Endothelial cell of umbilical vein (primary cell): ENCODE measurements around the gene PTPRZ1. TPM values are rescaled to one million over a fixed set of nuclear protein-coding genes. Genes with fewer than 3 reads are reported as not detected.

Experiments
- BruUV-seq: library from RNA; stranded (reverse); fragments of 400-500 nt; replicated peaks from 2 replicates; lab custom pipeline; 2021; lab: Mats Ljungman, UMichigan
- CTCF ChIA-PET: fragments of 300-600, 350-600 bp; sonication (Branson Sonifier 250); formaldehyde crosslinking; loops from one replicate; lab custom pipeline; 2021; ENCODE audit warnings: antibody characterized with exemption, inconsistent platforms; lab: Charles Lee
- POLR2A ChIA-PET: fragments of 300-600, 350-600 bp; sonication (Branson Sonifier 250); formaldehyde crosslinking; loops from one replicate; lab custom pipeline; 2021; ENCODE audit warnings: antibody characterized with exemption, inconsistent platforms; lab: Charles Lee
- DNase-seq: peaks from one replicate; pipeline ENCODE4 v3.0.0-alpha.2; 2011; ENCODE audit warnings: low read depth, low spot score
- FAIRE-seq: peaks from 2 replicates; lab custom pipeline; 2011; peaks lifted over from hg19 to GRCh38; lab: Jason Lieb, UNC
- H2AFZ ChIP-seq: 2 replicates; pipeline ENCODE4 v1.6.0; 2012; ENCODE audit warnings: low read depth, low read length, control low read depth, inconsistent platforms
- H3K27ac ChIP-seq: 2 replicates; pipeline ENCODE4 v1.5.1; 2011; ENCODE audit warnings: low read depth, mild to moderate bottlenecking, control low read depth, low read length, moderate library complexity; ENCODE audit not compliant: insufficient read depth
- H3K27me3 ChIP-seq, 2 experiments: 2 replicates each; pipeline versions ENCODE4 v1.6.0 to v1.6.1; 2011; ENCODE audit warnings: low read length in 2 of 2, mixed read lengths in 1 of 2; ENCODE audit not compliant: control insufficient read depth in 2 of 2, insufficient read depth in 2 of 2
- H3K36me3 ChIP-seq, 2 experiments: 2 replicates in 1 of 2; 3 replicates in 1 of 2; pipeline ENCODE4 v1.5.1; 2011; ENCODE audit warnings: low read length in 2 of 2, mild to moderate bottlenecking in 1 of 2, moderate library complexity in 1 of 2; ENCODE audit not compliant: control insufficient read depth in 2 of 2, insufficient read depth in 2 of 2; ENCODE audit errors: extremely low read depth in 1 of 2
- H3K4me1 ChIP-seq: 3 replicates; pipeline ENCODE4 v1.5.1; 2011; ENCODE audit warnings: mild to moderate bottlenecking, low read length; ENCODE audit not compliant: control insufficient read depth, insufficient read depth; ENCODE audit errors: extremely low read depth
- H3K4me2 ChIP-seq: 2 replicates; pipeline ENCODE4 v1.6.1; 2011; ENCODE audit warnings: low read length, control low read depth, mixed read lengths; ENCODE audit not compliant: insufficient read depth
- H3K4me3 ChIP-seq, 3 experiments: fragments of 200-600 bp in 1 of 3; sonication (generic), shearing (Covaris generic) in 1 of 3; replicated peaks in 1 of 3; 2 replicates each; pipeline ENCODE4 v1.5.1; 2011 to 2016; ENCODE audit warnings: control low read depth in 3 of 3, low read length in 3 of 3, mild to moderate bottlenecking in 2 of 3, inconsistent platforms in 1 of 3, low read depth in 1 of 3, moderate library complexity in 1 of 3; ENCODE audit not compliant: insufficient read depth in 1 of 3
- H3K79me2 ChIP-seq: 2 replicates; pipeline ENCODE4 v1.6.0; 2012; ENCODE audit warnings: low read length, inconsistent platforms; ENCODE audit not compliant: control insufficient read depth, insufficient read depth
- H3K9ac ChIP-seq: replicated peaks from 2 replicates; pipeline ENCODE3; 2011; ENCODE audit warnings: low read length, control low read depth; ENCODE audit not compliant: insufficient read depth; ENCODE audit errors: extremely low read depth
- H3K9me1 ChIP-seq: replicated peaks from 3 replicates; pipeline ENCODE4 v1.6.0; 2011; ENCODE audit warnings: mild to moderate bottlenecking, low read length; ENCODE audit not compliant: control insufficient read depth, insufficient read depth; ENCODE audit errors: extremely low read depth
- H3K9me3 ChIP-seq: replicated peaks from 2 replicates; pipeline ENCODE4 v1.5.1; 2012; ENCODE audit warnings: low read length, inconsistent platforms; ENCODE audit not compliant: control insufficient read depth, insufficient read depth
- H4K20me1 ChIP-seq: replicated peaks from 2 replicates; pipeline ENCODE3; 2011; ENCODE audit warnings: mild to moderate bottlenecking, low read length; ENCODE audit not compliant: control insufficient read depth, insufficient read depth; ENCODE audit errors: extremely low read depth
- EZH2 ChIP-seq: IDR thresholded peaks from 2 replicates; pipeline ENCODE4 v1.6.1; 2012; ENCODE audit warnings: borderline replicate concordance, low read depth, mild to moderate bottlenecking, moderate library complexity, low read length, inconsistent platforms; ENCODE audit not compliant: severe bottlenecking
- FOS ChIP-seq: IDR thresholded peaks from 2 replicates; pipeline ENCODE4 v1.6.1; 2011; ENCODE audit warnings: mild to moderate bottlenecking, low read length, moderate library complexity, borderline replicate concordance; ENCODE audit not compliant: insufficient read depth
- GATA2 ChIP-seq: IDR thresholded peaks from 2 replicates; pipeline ENCODE4 v1.7.0; 2011; ENCODE audit warnings: low read depth, mild to moderate bottlenecking, moderate library complexity, mixed read lengths, low read length; ENCODE audit not compliant: insufficient read length, insufficient read depth
- MYC ChIP-seq: IDR thresholded peaks from one replicate; pipeline ENCODE4 v1.6.1; 2011; ENCODE audit warnings: mild to moderate bottlenecking, low read depth, low read length
- POLR2A ChIP-seq: IDR thresholded peaks from 2 replicates; pipeline ENCODE4 v1.6.1; 2012; ENCODE audit warnings: low read depth, mild to moderate bottlenecking, control low read depth, low read length
- POLR2AphosphoS5 ChIP-seq: IDR thresholded peaks from 2 replicates; pipeline ENCODE4 v1.6.1; 2012; ENCODE audit warnings: low read depth, mild to moderate bottlenecking, control low read depth, low read length, moderate library complexity; ENCODE audit not compliant: insufficient read depth
- dilution Hi-C: fragments of 300-500 bp; cut with MboI; formaldehyde crosslinking; loops from one replicate; pipeline ENCODE4 v1.15.0; 2019; ENCODE audit warnings: low sequenced_read_pairs; ENCODE audit not compliant: extremely low pct_ligation_motif_present
- intact Hi-C: fragments of 100-400 bp; cut with micrococcal nuclease; formaldehyde crosslinking; loops from one replicate; pipeline ENCODE4 v1.10.0; 2022
- polyA plus RNA-seq, 4 experiments: library from polyadenylated mRNA; depleted of rRNA in 3 of 4; stranded (reverse) in 3 of 4; unstranded in 1 of 4; fragments of >200 nt; gene quantifications; 2 replicates each; pipeline versions ENCODE4 v1.2.1 to v1.2.3, GENCODE V29; 2011 to 2012; ENCODE audit warnings: missing spikeins in 1 of 4
- total RNA-seq: library from RNA; stranded (reverse); gene quantifications from 2 replicates; pipeline ENCODE4 v1.2.3, GENCODE V29; 2021
- TF ChIP-seq, protein P1 (sequence below): IDR thresholded peaks from 2 replicates; pipeline ENCODE4 v1.6.1; 2011; ENCODE audit not compliant: insufficient read depth, insufficient read length
- TF ChIP-seq, protein P2 (sequence below), 2 donors: IDR thresholded peaks; 1 replicate in 1 of 2; 2 replicates in 1 of 2; pipeline ENCODE4 v1.5.1; 2011; ENCODE audit warnings: low read length in 2 of 2, mild to moderate bottlenecking in 2 of 2, moderate library complexity in 2 of 2, control low read depth in 1 of 2, inconsistent platforms in 1 of 2, low read depth in 1 of 2; ENCODE audit not compliant: insufficient read depth in 1 of 2; ENCODE audit errors: extremely low read depth in 1 of 2

Gene PTPRZ1
- total and polyA plus RNA-seq, 2 donors (not counting 3 experiments of a cell fraction or from before 2014, with no cell fraction given): 0.07 TPM; not detected in 1

DNA sequence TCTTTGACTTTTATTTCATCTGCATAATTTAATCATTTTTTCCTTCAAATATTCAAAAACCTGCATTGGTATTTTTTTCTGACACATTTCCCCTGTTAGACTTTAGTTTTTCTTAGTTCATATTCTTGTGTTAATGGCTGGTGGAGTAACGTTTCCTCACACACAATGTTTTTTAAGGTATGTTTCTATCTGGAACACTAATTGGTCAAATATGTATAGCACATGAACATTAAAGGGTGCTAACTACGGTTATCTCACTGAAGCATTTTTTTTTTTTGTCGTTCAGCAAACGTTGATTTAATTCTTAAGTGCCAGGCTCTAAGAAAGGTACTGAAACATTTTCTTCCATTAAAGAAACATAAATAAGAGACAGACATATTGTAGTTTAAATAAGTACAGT lies 87.7 kb downstream of the PTPRZ1 start:
- dilution Hi-C loops (no loop called here), intact Hi-C loops (no loop called here)
- CTCF ChIA-PET: interaction anchor here (0.9 to 1.4 kb wide), 4 partner anchors 8 to 34 kb away, joined by 3 to 9 read pairs (median 4); no protein-coding TSS in a partner anchor
- no peaks in the 10 kb centered on the region for H3K9me3 ChIP-seq
- no peak overlapping the region for H3K4me3 ChIP-seq
- no peak overlapping the region for H2AFZ ChIP-seq
- H3K4me2 ChIP-seq: no peak overlapping the region
- TF ChIP-seq, protein P1, sequence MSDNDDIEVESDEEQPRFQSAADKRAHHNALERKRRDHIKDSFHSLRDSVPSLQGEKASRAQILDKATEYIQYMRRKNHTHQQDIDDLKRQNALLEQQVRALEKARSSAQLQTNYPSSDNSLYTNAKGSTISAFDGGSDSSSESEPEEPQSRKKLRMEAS: no peak
- no peak for TF ChIP-seq POLR2A
- H3K4me1 ChIP-seq: no peaks in the 10 kb centered on the region
- H3K27ac ChIP-seq: no peak overlapping the region
- FAIRE-seq (no peak), DNase-seq (no peak)
- H3K9ac ChIP-seq: no peak overlapping the region
- no peaks in the 10 kb centered on the region for H3K36me3 ChIP-seq
- no TSS peak for BruUV-seq
- POLR2A ChIA-PET: no interaction called here
- H3K79me2 ChIP-seq: no peaks in the 10 kb centered on the region
- no peaks in the 10 kb centered on the region for H4K20me1 ChIP-seq
- no peaks in the 10 kb centered on the region for H3K9me1 ChIP-seq
- no peaks in the 10 kb centered on the region for H3K27me3 ChIP-seq

- Histone ChIP-seq H3K9ac (no peak overlapping the region), H4K20me1 (no peaks in the 10 kb centered on the region), H3K27me3 (no peaks in the 10 kb centered on the region), H3K9me1 (no peaks in the 10 kb centered on the region), H3K4me1 (no peaks in the 10 kb centered on the region), H3K4me3 (no peak overlapping the region), H3K9me3 (no peaks in the 10 kb centered on the region), H3K4me2 (no peak overlapping the region), H3K36me3 (no peaks in the 10 kb centered on the region), H2AFZ (no peak overlapping the region), H3K79me2 (no peaks in the 10 kb centered on the region), H3K27ac (no peak overlapping the region)
- intact Hi-C loops: no loop called here
- no TSS peak for BruUV-seq
- FAIRE-seq (peak; percentile 50), DNase-seq (peak; percentile 34)
- dilution Hi-C loops: no loop called here
- ChIA-PET CTCF (interaction anchor here (0.9 to 1.5 kb wide), 5 partner anchors 9 to 33 kb away, joined by 3 to 9 read pairs (median 3); no protein-coding TSS in a partner anchor), POLR2A (no interaction called here)
- TF ChIP-seq GATA2: peak; percentile 54
- no peak for TF ChIP-seq POLR2AphosphoS5
- TF ChIP-seq, protein P1: no peak
- no peak for TF ChIP-seq MYC
- no peak for TF ChIP-seq EZH2
- peak; percentile 88 for TF ChIP-seq FOS
- TF ChIP-seq, protein P2, sequence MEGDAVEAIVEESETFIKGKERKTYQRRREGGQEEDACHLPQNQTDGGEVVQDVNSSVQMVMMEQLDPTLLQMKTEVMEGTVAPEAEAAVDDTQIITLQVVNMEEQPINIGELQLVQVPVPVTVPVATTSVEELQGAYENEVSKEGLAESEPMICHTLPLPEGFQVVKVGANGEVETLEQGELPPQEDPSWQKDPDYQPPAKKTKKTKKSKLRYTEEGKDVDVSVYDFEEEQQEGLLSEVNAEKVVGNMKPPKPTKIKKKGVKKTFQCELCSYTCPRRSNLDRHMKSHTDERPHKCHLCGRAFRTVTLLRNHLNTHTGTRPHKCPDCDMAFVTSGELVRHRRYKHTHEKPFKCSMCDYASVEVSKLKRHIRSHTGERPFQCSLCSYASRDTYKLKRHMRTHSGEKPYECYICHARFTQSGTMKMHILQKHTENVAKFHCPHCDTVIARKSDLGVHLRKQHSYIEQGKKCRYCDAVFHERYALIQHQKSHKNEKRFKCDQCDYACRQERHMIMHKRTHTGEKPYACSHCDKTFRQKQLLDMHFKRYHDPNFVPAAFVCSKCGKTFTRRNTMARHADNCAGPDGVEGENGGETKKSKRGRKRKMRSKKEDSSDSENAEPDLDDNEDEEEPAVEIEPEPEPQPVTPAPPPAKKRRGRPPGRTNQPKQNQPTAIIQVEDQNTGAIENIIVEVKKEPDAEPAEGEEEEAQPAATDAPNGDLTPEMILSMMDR (IDR thresholded peaks at IDR 0.05; ENCODE audit: extremely low read depth in 1 of 2, insufficient read depth in 1 of 2, low read depth in 1 of 2, low read length in 2 of 2): no peak
- no peak for TF ChIP-seq POLR2A
Measured at GRCh38 chr7:121961089-121961867, 88.3 kb downstream of the PTPRZ1 start.
